Measurements from ENCODE around the gene F2R.

The F2R gene

DNA sequence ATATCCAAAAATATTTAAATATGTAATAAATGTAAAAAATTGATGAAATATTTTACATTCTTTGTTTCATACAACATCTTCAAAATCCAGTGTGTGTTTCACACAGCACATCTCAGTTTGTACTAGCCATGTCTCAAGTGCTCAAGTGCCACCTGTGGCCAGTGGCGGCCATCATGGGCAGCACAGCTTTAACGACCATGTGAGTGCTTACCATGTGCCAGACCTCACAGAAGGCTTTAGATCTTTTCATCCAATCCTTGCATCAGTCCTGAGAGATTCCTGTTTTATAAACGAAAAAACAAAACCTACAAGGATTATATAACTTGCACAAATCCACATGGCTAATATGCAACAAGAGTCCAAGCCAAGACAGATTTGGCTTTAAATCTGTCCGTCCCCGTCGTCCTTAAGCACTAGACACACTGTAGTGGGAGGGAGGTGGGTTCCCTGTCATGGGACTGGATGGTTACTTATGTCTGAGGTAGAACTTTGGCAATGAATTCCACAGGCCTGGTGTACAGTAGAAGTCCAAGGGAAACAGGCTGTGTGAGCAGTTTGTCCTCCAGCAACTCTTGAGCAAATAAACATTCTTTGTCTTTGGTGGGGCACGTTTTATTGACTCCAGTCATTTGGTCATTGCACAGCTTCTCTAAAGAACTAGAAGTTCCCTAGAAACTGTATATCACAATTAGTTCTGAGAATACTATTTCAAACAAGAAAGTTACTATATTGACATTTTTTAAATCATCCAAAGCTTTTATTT is 25.0 kb upstream of the F2R start:
- DNase-seq (ENCODE audit: low read depth in 2 of 3, low spot score in 1 of 3), result no peak

- DNase-seq (ENCODE audit: low read depth in 2 of 3, low spot score in 1 of 3), result no peak
Measured at GRCh38 chr5:76691467-76692273, 24.3 kb upstream of the F2R start.

DNA sequence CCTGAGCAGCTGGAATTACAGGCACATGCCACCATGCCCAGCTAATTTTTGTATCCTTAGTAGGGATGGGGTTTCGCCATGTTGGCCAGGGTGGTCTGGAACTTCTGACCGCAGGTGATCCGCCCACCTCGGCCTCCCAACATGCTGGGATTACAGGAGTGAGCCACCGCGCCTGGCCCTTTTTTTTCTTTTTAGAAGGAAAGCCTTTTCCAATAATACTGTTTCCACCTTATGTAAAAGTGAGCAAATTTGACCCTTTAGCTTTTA is 23.7 kb upstream of the F2R start:
- no peak for DNase-seq (ENCODE audit: low read depth in 2 of 3, low spot score in 1 of 3)

GRCh38 chr5:76692651-76693050 is 23.3 kb upstream of the F2R start:
- no peak for DNase-seq (ENCODE audit: low read depth in 2 of 3, low spot score in 1 of 3)

GRCh38 chr5:76693141-76693540 is 22.8 kb upstream of the F2R start:
- DNase-seq (ENCODE audit: low read depth in 2 of 3, low spot score in 1 of 3), result no peak

DNA sequence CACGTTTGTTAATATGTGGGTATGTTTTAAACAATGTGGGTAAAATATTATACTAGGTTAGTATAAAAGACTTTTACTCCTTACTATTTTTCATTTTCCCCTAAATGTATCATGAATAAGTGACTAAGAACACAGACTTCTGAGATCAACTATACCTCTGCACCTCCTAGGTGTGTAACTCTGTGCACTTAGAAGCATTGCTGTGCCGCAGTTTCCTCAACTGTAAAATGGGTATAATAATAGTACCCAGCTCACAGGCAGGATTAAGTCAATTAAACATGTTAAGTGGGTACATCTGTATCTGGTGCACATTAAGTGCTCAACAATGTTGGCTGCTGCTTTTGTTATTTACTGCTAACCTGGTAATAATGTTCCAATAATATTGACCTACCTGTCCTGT is 21.6 kb upstream of the F2R start:
- no peak for DNase-seq (ENCODE audit: low read depth in 2 of 3, low spot score in 1 of 3)

GRCh38 chr5:76695346-76695745 is 20.6 kb upstream of the F2R start:
- DNase-seq (ENCODE audit: low read depth in 2 of 3, low spot score in 1 of 3), result no peak

DNA sequence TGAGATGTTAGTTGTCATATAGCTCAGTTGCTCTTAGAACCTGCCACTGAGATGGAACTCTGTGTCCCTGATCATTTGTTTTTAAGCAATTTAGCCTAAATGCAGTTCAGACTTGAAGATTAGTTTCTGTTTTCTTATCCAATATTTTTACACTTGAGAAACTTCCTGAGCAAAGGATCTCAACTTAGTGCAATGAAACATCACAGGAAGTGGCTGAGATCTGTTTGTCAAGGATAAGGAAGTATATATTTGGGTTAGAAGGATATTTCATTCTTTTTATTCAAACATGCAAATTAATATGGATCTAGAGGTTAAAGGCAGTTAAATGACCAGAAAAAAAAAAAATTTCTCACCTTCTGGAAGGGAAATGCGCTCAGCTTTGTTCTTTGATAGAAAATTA is 19.7 kb upstream of the F2R start:
- no peak for DNase-seq (ENCODE audit: low read depth in 2 of 3, low spot score in 1 of 3)

DNA sequence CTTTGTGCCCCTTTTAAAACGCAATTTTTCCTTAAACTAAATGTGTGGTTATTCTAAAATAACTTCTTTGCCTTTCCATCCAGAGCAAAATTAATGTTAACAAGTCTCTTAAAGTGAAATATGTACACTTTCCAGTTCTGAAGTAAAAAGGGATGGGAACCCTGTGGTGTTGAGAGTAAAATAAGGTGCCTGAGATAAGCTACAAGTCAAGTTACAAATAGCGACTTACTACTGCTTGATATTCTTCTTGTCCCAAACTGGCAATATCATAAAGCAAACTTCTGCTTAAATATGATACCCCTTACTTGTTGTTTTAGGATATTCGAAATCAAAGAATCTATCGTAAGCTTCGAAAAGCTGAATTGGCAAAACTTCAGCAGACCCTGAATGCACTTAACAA is 18.3 kb upstream of the F2R start:
- no peak for DNase-seq (ENCODE audit: low read depth in 2 of 3, low spot score in 1 of 3)

GRCh38 chr5:76700571-76700970 is 15.4 kb upstream of the F2R start:
- DNase-seq (ENCODE audit: low read depth in 2 of 3, low spot score in 1 of 3), result no peak

- no peak for DNase-seq (ENCODE audit: low read depth in 2 of 3, low spot score in 1 of 3)
Measured at GRCh38 chr5:76701298-76701697, 14.6 kb upstream of the F2R start.

DNA sequence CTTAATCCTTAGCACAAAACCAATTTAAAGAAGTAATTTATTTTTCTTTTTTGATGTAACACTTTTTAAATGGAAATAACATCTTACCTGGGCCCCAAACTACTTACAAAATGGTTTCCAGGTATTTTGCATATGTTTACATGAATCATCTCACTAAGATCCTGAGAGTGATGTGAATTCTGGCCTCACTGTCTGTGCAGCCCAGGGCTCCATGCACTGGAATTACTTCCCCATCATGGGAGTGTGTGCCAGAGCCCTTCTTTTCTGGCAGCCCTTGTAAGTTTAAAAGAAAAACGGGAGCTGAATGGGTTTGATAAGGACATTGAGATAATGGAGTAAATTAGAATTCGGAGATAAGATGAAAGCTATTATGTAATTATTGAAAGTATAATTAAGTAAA is 12.2 kb upstream of the F2R start:
- no peak for DNase-seq (ENCODE audit: low read depth in 2 of 3, low spot score in 1 of 3)

- DNase-seq (ENCODE audit: low read depth in 2 of 3, low spot score in 1 of 3), result no peak
Measured at GRCh38 chr5:76704131-76704663, 11.7 kb upstream of the F2R start.

- no peak for DNase-seq (ENCODE audit: low read depth in 2 of 3, low spot score in 1 of 3)
Measured at GRCh38 chr5:76705574-76705973, 10.4 kb upstream of the F2R start.

DNA sequence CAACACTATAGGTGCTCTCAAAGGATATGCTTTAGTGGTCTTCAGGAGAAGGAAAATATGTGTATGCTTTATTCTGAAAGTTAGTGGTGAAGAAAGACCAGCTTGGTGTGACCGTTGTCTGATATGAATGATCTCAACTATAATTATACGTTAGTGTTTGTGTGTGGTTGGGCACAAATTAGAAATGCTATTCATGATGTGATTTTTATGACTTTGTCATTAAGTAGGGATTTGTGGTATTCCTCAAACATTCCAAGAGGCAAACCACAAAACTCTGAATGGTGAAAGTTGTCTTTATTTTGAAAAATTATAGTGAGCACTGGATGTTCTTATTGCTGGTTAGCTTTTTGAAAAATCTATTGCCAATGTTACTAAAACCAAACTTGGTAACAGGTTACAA is 6.2 kb upstream of the F2R start:
- no peak for DNase-seq (ENCODE audit: low read depth in 2 of 3, low spot score in 1 of 3)

DNA sequence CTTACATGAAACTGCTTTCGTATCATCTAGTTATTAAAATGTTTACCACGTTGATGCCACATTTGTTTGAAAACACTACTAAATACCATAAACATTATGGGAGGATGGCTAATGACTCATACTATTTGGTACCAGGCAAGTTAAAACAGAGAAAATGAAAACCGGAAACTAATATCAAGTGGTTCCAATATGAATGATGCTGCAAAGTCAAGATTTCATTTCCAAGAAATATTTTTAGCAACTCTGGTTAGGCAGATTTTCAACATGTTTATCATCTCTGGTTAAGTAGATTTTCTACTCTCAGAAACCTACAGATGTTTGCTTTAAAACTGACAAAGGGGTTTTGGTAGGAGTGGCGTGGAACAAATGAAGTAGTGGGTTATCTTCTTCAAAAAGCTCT is 4.9 kb upstream of the F2R start:
- no peak for DNase-seq (ENCODE audit: low read depth in 2 of 3, low spot score in 1 of 3)

- no peak for DNase-seq (ENCODE audit: low read depth in 2 of 3, low spot score in 1 of 3)
Measured at GRCh38 chr5:76714751-76715485, 1.0 kb upstream of the F2R start.

GRCh38 chr5:76715486-76715735 is 515 bp upstream of the F2R start:
- no peak for DNase-seq (ENCODE audit: low read depth in 2 of 3, low spot score in 1 of 3)

DNA sequence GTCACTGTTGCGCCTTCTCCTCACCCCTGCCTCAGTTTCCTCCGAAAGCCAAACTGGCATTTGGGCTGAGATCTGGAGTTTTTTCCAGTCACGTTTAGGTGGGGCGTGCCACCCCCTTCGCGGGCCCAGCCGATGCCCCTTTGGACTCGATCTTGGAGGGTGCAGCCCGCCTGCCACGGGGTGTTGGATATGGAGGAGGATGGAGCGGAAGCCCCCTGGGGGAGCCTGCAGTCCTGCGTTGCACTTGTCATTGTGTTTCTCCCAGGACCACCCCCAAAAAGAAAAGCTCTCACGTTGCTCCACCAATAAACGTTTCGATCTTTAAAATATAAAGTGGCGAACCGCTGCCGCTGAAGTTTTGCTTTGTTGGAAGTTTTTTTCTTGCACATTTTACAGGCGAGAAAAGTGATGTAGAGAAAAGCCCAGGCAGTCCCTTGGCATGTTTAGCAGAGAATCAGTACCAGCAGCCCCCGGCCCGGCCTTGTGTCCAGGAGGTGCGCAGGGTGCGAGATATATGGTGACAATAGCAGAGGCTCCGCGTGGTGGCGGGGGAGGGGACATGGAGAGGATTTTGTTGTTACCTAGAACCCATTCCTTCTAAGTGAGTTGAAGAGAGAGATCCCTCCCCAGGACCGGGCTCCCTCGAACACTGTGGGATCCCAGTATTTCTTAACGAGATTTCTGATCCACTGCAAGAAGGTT is 681 bp downstream of the F2R start:
- DNase-seq (ENCODE audit: low read depth in 2 of 3, low spot score in 1 of 3), result no peak

- DNase-seq (ENCODE audit: low read depth in 2 of 3, low spot score in 1 of 3), result no peak
Measured at GRCh38 chr5:76717222-76718083, 1.5 kb downstream of the F2R start.

GRCh38 chr5:76718381-76718832 is 2.5 kb downstream of the F2R start:
- no peak for DNase-seq (ENCODE audit: low read depth in 2 of 3, low spot score in 1 of 3)
